NAMALWA (cell line): ENCODE measurements around the gene TBC1D21.
A peak's percentile ranks its signal among the peaks of the same experiment; 100 is the strongest.

Experiments
- DNase-seq: peaks from one replicate; pipeline ENCODE4 v3.0.0-alpha.2; 2015; ENCODE audit warnings: low spot score

Gene TBC1D21

GRCh38 chr15:73908030-73908821 lies 34.9 kb downstream of the TBC1D21 start:
- peak; percentile 75 for DNase-seq

- DNase-seq = no peak
Observed at GRCh38 chr15:73908822-73909122, 35.4 kb downstream of the TBC1D21 start.

- no peak for DNase-seq
Observed at GRCh38 chr15:73909651-73910050, 36.3 kb downstream of the TBC1D21 start.

GRCh38 chr15:73910522-73911303 lies 37.3 kb downstream of the TBC1D21 start:
- DNase-seq = no peak

- DNase-seq = no peak
Observed at GRCh38 chr15:73912030-73912596, 38.7 kb downstream of the TBC1D21 start.

- DNase-seq = no peak
Observed at GRCh38 chr15:73914145-73914544, 40.8 kb downstream of the TBC1D21 start.

- DNase-seq = no peak
Observed at GRCh38 chr15:73915082-73915481, 41.7 kb downstream of the TBC1D21 start.

- no peak for DNase-seq
Observed at GRCh38 chr15:73918784-73919183, 45.4 kb downstream of the TBC1D21 start.

GRCh38 chr15:73919706-73920105 lies 46.3 kb downstream of the TBC1D21 start:
- DNase-seq = no peak

- no peak for DNase-seq
Observed at GRCh38 chr15:73921254-73921925, 48.0 kb downstream of the TBC1D21 start.

GRCh38 chr15:73922186-73923151 lies 49.1 kb downstream of the TBC1D21 start:
- no peak for DNase-seq

GRCh38 chr15:73923156-73923487 lies 49.8 kb downstream of the TBC1D21 start:
- DNase-seq = no peak

GRCh38 chr15:73923488-73924164 lies 50.3 kb downstream of the TBC1D21 start:
- DNase-seq = no peak

- no peak for DNase-seq
Observed at GRCh38 chr15:73924171-73924921, 51.0 kb downstream of the TBC1D21 start.

GRCh38 chr15:73925848-73926218 lies 52.5 kb downstream of the TBC1D21 start:
- no peak for DNase-seq

- DNase-seq = no peak
Observed at GRCh38 chr15:73926219-73927002, 53.0 kb downstream of the TBC1D21 start, which contains the start of gene LOXL1. TSS of gene LOXL1 (plus strand) at chr15:73926462. CDS start at chr15:73926784, 322 bp downstream.

GRCh38 chr15:73927003-73927475 lies 53.7 kb downstream of the TBC1D21 start:
- DNase-seq = no peak

GRCh38 chr15:73927476-73928240 lies 54.3 kb downstream of the TBC1D21 start:
- DNase-seq = no peak

GRCh38 chr15:73928241-73928579 lies 54.8 kb downstream of the TBC1D21 start:
- no peak for DNase-seq
